Stimulated activated CD8-positive, alpha-beta memory T cell treated with anti-CD3 and anti-CD28 coated beads, Interleukin-15, amount 100 ng/mL, for 1 hour (primary cell): ENCODE measurements around the gene LSM12.
"Not testable (repeated sequence)": the region's sequence is repeated elsewhere in the genome, so short reads cannot be mapped to it uniquely, and the experiment has no call there.

Experiments used
- DNase-seq: peaks from one replicate; pipeline ENCODE4 v3.0.0-alpha.2; 2020; ENCODE audit warnings: low read depth

Gene LSM12

DNA sequence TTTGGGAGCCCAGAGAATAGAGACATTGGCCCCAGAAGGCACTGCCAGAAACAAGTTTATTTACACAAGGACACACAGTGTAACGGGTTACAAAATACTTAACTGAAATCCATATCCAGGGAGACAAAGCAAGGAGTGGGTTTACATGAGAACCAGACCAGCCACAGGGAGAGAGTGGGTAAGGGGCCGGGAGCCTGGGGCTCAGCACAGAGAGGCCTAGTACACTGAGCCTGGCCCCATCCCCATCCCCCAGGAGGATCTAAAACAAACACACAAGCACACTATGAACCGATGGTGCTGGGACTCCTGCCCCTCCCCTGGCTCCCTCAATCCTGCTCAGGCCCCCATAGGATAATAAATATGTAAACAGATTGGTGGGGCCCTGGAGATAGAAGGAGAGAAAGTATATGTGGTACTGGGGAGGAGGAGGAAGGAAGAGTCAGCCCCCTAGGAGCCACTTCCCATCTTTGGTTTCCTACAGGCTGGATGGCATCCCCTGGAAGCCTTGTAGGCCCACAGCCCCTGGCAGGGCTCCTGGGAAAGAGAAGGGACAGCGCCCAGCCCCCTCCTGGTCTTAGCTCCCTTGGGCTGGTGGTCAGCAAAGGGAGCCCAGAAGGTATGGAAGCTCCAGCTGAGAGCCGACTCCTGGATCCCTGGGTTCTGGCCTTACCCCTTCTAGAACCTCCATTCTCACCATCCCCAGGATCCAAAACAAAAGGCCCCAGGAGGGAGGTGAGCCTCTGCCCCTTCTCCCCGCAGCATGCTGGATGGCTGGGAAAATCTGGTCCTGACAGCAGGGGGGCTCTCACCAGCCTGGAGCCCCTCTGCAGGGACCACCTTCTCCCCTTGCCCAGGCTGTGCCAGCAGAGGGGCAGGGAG is 10.5 kb upstream of the LSM12 start:
- DNase-seq, result no peak

DNA sequence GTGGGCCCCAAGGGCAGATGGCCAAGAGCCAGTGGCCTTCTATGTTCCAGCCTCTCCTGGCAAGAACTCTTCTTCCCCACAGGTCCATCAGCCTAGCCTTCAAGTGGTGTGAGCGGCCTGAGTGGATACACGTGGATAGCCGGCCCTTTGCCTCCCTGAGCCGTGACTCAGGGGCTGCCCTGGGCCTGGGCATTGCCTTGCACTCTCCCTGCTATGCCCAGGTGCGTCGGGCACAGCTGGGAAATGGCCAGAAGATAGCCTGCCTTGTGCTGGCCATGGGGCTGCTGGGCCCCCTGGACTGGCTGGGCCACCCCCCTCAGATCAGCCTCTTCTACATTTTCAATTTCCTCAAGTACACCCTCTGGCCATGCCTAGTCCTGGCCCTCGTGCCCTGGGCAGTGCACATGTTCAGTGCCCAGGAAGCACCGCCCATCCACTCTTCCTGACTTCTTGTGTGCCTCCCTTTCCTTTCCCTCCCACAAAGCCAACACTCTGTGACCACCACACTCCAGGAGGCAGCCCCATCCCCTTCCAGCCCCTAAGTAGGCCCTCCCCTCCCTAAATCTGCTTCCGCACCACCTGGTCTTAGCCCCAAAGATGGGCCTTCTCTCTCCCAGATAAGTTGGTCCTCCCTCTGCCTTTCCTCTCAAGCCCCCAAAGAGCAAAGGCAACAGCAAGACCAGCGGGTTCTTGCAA is 9.3 kb upstream of the LSM12 start:
- no peak for DNase-seq

DNA sequence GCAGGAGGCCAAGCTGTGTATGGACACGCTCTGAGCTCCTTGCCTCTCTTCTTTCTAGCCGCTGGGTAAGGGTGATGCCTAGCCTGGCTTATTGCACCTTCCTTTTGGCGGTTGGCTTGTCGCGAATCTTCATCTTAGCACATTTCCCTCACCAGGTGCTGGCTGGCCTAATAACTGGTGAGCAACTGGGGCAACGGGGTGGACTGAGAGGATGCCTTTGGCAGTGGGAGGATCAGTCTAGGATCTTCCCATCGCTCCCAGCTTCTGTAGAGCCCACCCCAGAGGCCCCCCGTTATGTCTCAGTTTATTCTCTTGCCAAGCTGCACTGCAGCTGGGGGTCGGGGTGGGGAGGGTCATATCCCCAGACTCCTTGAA is 8.4 kb upstream of the LSM12 start:
- no peak for DNase-seq

DNA sequence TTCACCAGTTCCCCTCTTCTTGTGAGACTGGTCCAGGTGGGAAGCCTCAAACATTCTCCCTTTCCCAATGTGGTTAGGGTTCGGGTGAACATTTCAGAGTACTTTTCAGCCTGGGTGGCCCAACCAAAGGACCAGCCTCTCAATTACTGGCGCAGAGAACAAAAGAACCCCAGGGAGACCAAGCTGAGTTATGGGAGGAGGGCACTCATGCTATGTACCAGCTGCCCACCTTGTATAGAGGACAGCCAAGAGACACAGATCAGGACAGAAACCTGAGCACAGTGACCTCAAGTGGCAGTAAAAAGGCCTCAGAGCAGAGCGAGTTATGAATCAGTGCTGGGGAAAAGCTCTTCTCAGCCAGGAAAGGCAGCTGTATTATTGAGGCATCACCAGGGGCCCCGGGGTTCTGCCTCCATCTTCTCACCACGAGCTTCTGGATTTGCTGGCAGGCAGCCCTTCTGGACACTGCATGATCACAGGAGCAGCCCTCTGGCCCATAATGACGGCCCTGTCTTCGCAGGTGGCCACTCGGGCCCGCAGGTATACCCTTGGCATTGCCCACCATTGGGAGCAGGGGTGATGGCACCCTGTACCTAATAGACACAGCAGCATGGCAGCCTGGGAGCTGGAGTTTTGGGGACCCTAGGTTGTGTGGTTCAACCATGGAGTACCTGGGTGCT is 7.9 kb upstream of the LSM12 start:
- DNase-seq, result no peak

DNA sequence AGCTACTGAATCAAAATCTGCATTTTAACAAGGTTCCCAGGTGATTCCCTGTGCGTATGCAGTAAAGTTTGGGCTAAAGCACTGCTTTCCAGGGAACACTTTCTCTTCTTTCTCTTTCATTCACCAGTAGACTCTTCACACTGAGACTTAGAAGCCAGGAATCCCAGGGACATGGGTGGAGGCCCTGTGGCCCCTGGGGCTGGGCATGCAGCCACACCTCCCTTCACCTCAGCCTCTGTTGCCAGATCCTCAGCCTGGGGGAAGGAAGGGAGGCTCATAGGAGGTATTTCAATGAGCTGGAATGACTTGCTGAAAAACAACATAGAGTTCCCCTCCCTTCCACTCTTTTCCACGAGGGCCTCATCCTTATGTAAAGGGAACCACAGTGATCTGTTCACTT is 5.3 kb upstream of the LSM12 start:
- DNase-seq, result no peak

DNA sequence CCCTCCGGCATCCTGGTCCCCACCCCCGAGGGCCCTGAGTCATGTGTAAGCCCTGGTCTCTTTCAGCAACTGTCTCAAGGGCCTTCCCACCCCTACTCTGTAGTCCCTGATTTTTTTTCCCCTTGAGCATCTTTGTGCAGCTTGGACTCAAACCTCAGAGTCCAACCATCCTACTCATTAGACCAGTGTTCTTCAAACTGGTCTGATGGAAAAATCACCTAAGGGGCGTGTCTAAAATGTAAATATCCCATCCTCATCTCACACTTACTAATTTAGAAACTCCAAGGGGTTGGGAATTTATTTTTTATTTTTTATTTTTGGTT is 4.7 kb upstream of the LSM12 start:
- peak; percentile 33 for DNase-seq

DNA sequence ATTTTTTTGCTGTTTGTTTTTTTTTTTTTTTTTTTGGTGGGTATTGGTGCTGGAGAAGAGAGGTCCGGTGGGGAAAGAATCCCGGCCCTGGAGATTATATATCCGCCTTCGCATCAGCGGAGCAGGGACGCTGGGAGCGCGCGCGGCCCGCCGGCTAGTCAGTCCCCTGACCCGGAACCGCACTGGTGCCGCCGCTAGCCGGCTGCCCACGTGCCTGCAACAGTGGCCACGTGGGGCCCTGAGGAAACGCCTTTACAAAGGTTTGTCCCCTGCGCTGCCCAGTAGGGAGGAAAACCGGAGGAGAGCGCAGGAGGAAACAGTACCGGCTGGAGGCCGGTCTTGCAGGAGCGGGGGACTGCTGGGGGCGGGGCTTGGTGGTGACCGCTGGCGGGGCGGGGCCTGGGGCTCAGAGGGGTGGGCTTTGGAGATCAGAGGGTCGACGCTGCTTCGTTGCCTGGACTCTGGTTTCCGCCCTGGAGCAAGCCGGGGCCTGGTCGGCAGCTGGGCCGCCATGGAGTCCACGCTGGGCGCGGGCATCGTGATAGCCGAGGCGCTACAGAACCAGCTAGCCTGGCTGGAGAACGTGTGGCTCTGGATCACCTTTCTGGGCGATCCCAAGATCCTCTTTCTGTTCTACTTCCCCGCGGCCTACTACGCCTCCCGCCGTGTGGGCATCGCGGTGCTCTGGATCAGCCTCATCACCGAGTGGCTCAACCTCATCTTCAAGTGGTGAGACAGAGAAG is 4.2 kb upstream of the LSM12 start, which contains the start of gene G6PC3:
G6PC3 (plus strand) TSS at position 281 of the 743 bp plus-strand sequence; CDS start at position 512, 231 bp downstream.
- peak; percentile 47 for DNase-seq

DNA sequence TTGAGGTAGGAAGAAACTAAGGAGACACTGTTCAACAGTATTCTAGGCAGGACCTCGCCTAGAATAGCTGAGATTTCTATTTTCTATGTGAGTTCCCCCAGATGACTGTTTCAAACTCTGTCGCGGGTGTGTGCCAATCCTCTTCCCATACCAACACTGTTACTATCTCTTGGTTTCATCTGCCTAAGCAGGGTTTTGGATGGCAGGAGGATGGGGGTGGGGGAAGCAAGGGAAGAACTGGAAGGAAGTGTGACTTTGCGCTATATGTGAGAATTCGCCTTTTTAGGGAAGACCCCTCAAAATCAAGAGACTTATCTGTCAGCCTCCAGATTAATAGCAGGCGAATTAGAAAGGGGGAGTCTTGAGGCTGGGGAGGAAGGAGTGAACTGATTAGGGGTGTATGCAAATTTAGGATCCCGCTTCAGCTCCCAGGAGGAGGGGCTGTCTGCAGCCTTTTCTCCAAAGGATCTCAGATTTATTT is 3.5 kb upstream of the LSM12 start:
- DNase-seq, result no peak

DNA sequence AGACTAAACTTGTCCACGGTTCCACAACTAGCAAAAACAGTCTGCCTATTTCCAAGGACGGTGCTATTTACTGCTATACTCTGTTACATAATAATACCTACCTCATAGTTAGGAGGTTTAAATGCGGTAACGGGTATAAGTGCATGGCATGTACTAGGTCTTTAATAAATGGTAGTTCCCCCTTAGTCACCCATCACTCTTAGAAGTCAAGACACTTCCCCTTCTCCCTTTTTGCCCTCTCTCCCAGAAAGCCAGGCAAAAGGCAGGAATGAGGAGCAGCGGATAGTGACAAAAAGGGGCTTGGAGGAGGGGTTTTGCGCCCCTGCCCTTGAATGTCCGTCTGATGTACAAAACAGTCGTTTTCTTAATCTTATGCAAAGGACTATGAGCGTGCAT is 1.1 kb upstream of the LSM12 start:
- DNase-seq, result no peak

DNA sequence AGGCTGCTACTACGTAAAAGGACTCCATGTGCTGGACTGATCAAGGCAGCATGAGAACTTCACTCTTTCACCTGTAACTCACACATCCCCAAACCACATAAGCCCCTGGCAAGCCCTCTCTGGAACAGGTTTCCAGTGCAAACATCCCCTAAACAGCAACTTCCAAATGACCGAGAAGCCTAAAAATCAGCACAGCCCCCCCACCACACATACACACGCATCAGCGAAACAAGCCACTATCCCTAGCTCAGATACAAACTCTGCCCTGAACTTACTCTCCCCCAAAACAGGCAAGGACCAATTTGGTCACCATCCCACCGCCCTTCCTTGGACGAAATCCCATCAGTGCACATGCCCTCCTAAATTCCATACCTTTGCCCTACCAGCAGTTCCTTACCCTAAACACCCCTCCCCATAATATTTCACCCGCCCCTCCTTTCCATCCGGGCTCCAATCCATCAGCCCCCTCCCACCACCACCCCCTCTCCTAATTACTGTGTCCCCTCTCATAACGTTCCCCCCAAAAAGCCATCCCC is 735 bp downstream of the LSM12 start:
- DNase-seq, result no peak

DNA sequence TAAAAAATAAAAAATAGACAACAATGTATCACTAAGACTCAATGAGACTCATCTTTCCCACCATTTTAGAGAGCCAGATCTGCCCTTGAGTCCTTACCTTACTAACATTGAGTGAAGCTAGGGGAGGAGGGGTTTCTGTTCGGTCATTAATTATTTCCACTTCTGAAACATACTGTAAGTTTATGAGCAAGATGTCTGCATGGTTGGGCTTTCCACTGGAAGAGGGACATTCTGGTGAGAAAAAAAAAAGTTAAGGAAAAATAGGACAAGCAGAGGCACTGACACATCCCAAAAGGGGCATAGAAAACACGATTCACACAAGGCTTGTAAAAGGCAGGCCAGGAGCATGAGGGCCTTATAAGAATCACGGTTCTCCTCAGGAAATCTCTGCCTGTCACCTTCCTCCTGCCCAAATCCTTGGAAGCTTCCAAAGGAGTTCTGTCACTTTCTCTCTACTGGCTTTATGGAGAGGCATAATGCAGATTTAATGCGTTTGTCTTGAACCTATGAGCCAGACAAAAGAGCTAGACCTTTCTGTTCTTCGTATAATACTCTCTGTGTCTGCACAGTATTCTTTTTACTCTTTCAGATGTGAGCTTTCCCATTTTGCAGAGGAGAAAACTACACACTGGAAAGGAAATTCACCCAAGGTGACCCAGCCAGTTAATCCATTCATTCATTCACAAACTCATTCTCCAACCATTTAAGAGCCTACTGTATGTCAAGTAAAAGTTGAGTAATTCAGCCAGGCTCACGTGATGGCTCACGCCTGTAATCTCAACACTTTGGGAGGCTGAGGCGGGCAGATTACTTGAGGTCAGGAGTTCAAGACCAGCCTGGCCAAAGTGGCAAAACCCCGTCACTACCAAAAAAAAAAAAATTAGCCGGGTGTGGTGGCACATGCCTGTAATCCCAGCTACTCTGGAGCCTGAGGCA is 2.5 kb downstream of the LSM12 start:
- no peak for DNase-seq

DNA sequence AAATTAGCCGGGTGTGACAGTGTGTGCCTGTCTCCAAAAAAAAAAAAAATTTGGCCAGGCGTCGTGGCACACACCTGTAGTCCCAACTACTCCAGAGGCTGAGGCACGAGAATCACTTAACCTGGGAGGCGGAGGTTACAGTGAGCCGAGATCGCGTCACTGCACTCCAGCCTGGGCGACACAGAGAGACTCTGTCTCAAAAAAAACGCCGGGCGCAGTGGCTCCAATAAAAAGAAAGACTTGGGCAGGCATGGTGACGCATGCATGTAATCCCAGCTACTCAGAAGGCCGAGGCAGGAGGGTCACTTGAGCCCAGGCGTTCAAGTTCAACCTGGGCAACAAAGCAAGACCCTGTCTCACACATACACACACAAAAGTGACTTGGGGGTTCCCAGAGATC is 3.6 kb downstream of the LSM12 start:
- no peak for DNase-seq

DNA sequence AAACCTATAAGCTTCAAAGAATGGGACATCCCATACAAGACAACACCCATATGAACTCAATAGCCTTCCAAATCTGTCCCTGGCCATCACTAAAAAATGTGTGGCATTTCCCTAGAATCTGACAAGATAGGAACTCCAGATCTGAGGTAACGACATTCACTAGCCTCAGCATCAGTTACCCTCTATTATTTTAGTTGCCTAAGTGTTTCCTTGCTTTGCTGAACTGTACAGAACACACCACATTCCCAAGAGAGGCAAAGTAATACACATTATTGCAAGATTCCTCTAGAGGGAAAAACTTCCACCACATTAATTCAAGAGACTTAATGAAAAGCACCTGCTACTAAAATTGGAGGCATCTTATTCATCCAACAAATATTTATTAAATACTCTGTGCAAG is 5.0 kb downstream of the LSM12 start:
- no peak for DNase-seq

DNA sequence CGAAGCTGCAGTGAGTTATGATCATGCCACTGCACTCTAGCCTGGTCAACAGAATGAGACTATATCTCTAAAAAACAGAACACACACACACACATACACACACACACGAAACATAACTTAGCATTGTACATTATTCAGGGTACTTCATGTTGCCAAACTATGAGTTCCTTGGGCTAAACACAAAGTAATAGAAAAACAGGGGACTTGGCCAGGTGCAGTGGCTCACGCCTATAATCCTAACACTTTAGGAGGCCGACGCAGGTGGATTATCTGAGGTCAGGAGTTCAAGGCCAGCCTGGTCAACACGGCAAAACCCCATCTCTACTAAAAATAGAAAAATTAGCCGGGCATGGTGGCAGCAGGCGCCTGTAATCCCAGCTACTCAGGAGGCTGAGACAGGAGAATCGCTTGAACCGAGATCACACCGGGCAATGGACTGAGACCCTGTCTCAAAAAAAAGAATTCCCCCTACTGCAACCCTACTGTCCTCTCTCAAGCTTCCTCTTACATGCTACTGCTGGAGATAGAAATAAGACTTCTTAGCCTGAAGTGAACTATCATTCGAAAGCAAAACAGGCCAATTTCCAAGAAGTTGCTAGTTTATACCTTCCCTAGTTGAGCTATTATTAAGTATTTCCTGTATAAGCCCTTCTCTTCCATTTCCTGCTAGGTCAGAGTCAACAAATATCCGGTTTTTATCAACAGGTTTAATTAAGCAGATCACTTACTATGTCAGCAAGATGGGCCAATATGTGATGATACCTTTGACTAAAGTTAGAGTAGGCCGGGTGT is 7.2 kb downstream of the LSM12 start:
- no peak for DNase-seq

DNA sequence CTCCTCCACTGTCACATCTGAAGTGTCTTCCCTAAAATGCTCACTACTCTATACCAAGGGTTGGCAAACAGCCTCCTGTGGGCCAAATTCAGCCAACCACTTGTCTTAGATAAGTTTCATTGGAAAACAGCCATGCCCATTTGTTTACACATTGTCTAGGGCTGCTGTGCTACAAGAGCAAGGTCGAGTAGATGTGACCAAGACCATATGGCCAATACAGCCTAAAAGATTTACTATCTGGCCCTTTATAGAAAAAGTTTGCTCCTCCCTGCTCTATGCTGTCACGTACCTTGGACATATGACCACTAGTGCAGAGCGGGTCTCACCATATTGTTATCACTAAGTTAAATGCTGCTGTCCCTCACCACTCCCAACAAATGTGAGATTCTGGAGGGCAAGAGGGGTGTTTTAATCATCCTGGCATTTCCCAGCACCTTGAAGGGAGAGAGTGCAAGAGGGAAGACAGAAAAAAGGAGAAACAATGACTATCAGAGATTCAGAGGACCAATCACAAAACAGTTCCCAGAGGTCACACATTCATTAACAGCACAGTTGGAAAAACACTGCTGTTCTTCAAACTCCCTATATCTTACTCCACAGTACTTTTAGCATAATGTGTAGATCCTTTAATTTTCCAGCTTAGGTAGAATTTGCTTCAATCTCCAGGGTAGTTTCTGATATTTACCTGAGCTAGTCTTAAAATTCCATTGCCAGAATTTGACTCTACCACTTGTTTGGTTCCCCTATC is 13.2 kb downstream of the LSM12 start:
- no peak for DNase-seq

DNA sequence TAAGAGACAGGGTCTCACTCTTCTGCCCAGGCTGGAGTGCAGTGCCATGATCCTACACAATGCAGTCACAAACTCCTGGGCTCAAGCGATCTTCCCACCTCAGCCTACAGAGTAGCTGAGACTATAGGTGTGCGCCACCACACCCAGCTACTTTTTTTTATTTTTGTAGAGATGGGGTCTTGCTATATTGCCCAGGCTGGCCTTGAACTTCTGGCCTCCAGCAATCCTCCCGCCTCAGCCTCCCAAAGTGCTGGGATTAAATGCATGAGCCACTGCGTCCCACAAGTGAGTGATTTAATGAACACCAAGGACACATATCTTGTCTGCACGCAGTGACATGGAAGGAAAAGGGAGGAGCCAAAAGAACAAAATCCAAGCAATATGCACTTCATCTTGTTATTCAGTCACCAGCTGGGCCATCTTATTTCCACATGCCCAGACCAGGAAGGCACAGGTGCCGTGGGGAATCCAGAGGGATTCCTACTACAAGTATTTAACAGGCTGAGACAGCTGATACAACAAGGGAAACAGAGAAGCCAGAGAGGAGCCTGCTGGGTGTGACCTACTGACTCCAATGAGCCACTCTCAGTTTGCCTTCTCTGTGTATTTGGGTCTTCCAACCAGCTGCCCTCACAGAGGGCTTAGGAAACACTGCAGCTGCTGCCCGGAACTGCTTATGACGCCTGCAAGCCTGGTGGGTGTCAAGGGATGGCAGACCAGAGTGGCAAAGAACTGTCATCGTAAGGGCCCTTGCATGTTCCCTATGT is 17.0 kb downstream of the LSM12 start:
- no peak for DNase-seq

DNA sequence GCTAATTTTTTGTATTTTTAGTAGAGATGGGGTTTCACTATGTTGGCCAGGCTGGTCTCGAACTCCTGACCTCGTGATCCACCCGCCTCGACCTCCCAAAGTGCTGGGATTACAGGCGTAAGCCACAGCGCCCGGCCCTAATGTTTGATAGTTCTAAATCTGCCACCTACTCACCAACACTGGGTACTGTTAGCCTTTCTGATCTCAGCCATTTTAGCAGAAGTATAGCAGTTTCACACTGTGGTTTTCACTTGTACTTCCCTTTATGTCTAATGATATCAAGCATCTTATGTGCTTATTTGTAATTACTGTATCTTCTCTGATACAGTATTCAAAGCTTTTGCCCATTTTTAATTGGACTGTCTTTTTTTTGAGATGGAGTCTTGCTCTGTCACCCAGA is 19.6 kb downstream of the LSM12 start:
- DNase-seq, result not testable (repeated sequence)

DNA sequence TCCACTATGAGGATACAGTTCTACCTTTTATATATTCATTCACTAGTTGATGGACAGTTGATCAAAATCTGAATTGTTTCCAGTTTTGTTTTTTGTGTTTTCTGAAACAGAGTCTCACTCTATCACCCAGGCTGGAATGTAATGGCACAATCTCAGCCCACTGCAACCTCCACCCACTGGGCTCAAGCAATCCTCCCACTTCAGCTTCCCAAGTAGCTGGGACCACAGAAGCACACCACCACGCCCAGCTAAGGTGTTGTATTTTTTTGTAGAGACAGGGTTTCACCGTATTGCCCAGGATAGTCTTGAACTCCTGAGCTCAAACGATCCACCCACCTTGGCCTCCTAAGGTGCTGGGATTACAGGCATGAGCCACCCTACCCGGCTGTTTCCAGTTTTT is 21.0 kb downstream of the LSM12 start:
- DNase-seq, result no peak
